Keratinocyte (primary cell): ENCODE data around the gene ARSI. TPM values are rescaled to one million over a fixed set of nuclear protein-coding genes. Genes with fewer than 3 reads are reported as not detected.

Experiments used
- DNase-seq: peaks from one replicate; pipeline ENCODE4 v3.0.0-alpha.2; 2011; ENCODE audit warnings: low read depth, missing footprints, low spot score
- FAIRE-seq: peaks from 2 replicates; lab custom pipeline; 2011; peaks lifted over from hg19 to GRCh38; lab: Jason Lieb, UNC
- H2AFZ ChIP-seq: 2 replicates; pipeline ENCODE4 v1.6.0; 2012; ENCODE audit warnings: low read length, control low read depth, inconsistent platforms; ENCODE audit not compliant: control insufficient read depth
- H3K27ac ChIP-seq: 2 replicates; pipeline ENCODE4 v1.5.1; 2011; ENCODE audit warnings: low read length; ENCODE audit not compliant: control insufficient read depth, insufficient read depth
- H3K27me3 ChIP-seq: 3 replicates; pipeline ENCODE4 v1.6.0; 2011; ENCODE audit warnings: low read length; ENCODE audit not compliant: control insufficient read depth, insufficient read depth; ENCODE audit errors: extremely low read depth
- H3K36me3 ChIP-seq, 2 experiments: 2 replicates in 1 of 2; 3 replicates in 1 of 2; pipeline ENCODE4 v1.5.1; 2011; ENCODE audit warnings: low read length in 2 of 2, mild to moderate bottlenecking in 1 of 2; ENCODE audit not compliant: control insufficient read depth in 2 of 2, insufficient read depth in 2 of 2; ENCODE audit errors: extremely low read depth in 1 of 2
- H3K4me1 ChIP-seq: 3 replicates; pipeline ENCODE4 v1.5.1; 2011; ENCODE audit warnings: low read length; ENCODE audit not compliant: control insufficient read depth, insufficient read depth; ENCODE audit errors: extremely low read depth
- H3K4me2 ChIP-seq: 3 replicates; pipeline ENCODE4 v1.6.0; 2011; ENCODE audit warnings: low read depth, low read length; ENCODE audit not compliant: control insufficient read depth, insufficient read depth; ENCODE audit errors: extremely low read depth
- H3K4me3 ChIP-seq, 3 experiments: fragments of 200-600 bp in 1 of 3; sonication (generic) in 1 of 3; 2 replicates in 2 of 3; 3 replicates in 1 of 3; pipeline ENCODE4 v1.5.1; 2011 to 2016; ENCODE audit warnings: low read length in 3 of 3, mild to moderate bottlenecking in 3 of 3, control low read depth in 2 of 3, inconsistent platforms in 1 of 3, low read depth in 1 of 3, mixed read lengths in 1 of 3, mixed run types in 1 of 3, moderate library complexity in 1 of 3; ENCODE audit not compliant: control insufficient read depth in 2 of 3, insufficient read depth in 2 of 3; ENCODE audit errors: extremely low read depth in 1 of 3
- H3K79me2 ChIP-seq: 2 replicates; pipeline ENCODE4 v1.6.0; 2012; ENCODE audit warnings: low read length; ENCODE audit not compliant: control insufficient read depth, insufficient read depth
- H3K9ac ChIP-seq: 3 replicates; pipeline ENCODE4 v1.6.0; 2011; ENCODE audit warnings: low read length; ENCODE audit not compliant: control insufficient read depth, insufficient read depth; ENCODE audit errors: extremely low read depth
- H3K9me1 ChIP-seq: 3 replicates; pipeline ENCODE4 v1.6.0; 2011; ENCODE audit warnings: low read length; ENCODE audit not compliant: control insufficient read depth, insufficient read depth; ENCODE audit errors: extremely low read depth
- H3K9me3 ChIP-seq: 2 replicates; pipeline ENCODE4 v1.5.1; 2012; ENCODE audit warnings: low read depth, low read length; ENCODE audit not compliant: control insufficient read depth
- H4K20me1 ChIP-seq: 3 replicates; pipeline ENCODE4 v1.6.0; 2011; ENCODE audit warnings: low read length; ENCODE audit not compliant: control insufficient read depth, insufficient read depth; ENCODE audit errors: extremely low read depth
- CTCF ChIP-seq, 3 experiments: IDR thresholded peaks in 1 of 3; conservative IDR thresholded peaks in 1 of 3; optimal IDR thresholded peaks in 1 of 3; 2 replicates in 2 of 3; 3 replicates in 1 of 3; pipeline versions ENCODE3 to v1.5.1; 2011; ENCODE audit warnings: low read length in 3 of 3, mild to moderate bottlenecking in 3 of 3, moderate library complexity in 2 of 3, control low read depth in 1 of 3, inconsistent platforms in 1 of 3; ENCODE audit not compliant: insufficient read depth in 2 of 3; ENCODE audit errors: extremely low read depth in 1 of 3
- EZH2 ChIP-seq: IDR thresholded peaks from one replicate; pipeline ENCODE4 v1.6.1; 2012; ENCODE audit warnings: inconsistent platforms, mild to moderate bottlenecking, low read length, moderate library complexity
- dilution Hi-C: fragments of 300-500 bp; cut with MboI; formaldehyde crosslinking; loops from one replicate; pipeline ENCODE4 v1.7.0; 2020; ENCODE audit warnings: low sequenced_read_pairs; ENCODE audit not compliant: extremely low pct_ligation_motif_present
- polyA plus RNA-seq, 5 experiments: library from polyadenylated mRNA; depleted of rRNA in 3 of 5; stranded (reverse) in 3 of 5; stranded (forward) in 1 of 5; unstranded in 1 of 5; fragments of >200 nt; gene quantifications; 1 replicate in 1 of 5; 2 replicates in 3 of 5; 3 replicates in 1 of 5; pipeline versions ENCODE4 v1.2.1 to v1.2.3, GENCODE V29; 2011 to 2012; ENCODE audit warnings: missing spikeins in 2 of 5, low read depth in 1 of 5, low replicate concordance in 1 of 5

ARSI gene
- polyA plus RNA-seq, 1 donor (not counting 4 experiments of a cell fraction or from before 2014, with no cell fraction given), result 1.7 TPM

- DNase-seq (no peak), FAIRE-seq (no peak)
- H3K4me2 ChIP-seq, result no peak overlapping the region
- H3K4me3 ChIP-seq, result no peak overlapping the region
- H3K27me3 ChIP-seq, result peaks cover 10% of the 10 kb centered on the region
- TF ChIP-seq CTCF (optimal IDR thresholded peaks at IDR 0.05 in 1 of 3, IDR thresholded peaks at IDR 0.05 in 1 of 3, conservative IDR thresholded peaks at IDR 0.05 in 1 of 3; ENCODE audit: extremely low read depth in 1 of 3, insufficient read depth in 2 of 3, low read length in 3 of 3) (no peak), EZH2 (no peak)
- no peaks in the 10 kb centered on the region for H3K79me2 ChIP-seq
- no peaks in the 10 kb centered on the region for H3K9me1 ChIP-seq
- no peak overlapping the region for H3K9ac ChIP-seq
- dilution Hi-C loops, result no loop called here
- H3K9me3 ChIP-seq, result no peaks in the 10 kb centered on the region
- no peaks in the 10 kb centered on the region for H3K4me1 ChIP-seq
- H4K20me1 ChIP-seq, result no peaks in the 10 kb centered on the region
- no peak overlapping the region for H3K27ac ChIP-seq
- no peaks in the 10 kb centered on the region for H3K36me3 ChIP-seq
- H2AFZ ChIP-seq, result no peak overlapping the region
Measured at GRCh38 chr5:150283904-150284303, 18.8 kb downstream of the ARSI start.

GRCh38 chr5:150281987-150282386 lies 20.7 kb downstream of the ARSI start:
- no peak for DNase-seq
- Histone ChIP-seq H3K9me3 (no peaks in the 10 kb centered on the region), H3K4me3 (no peak overlapping the region), H3K4me1 (peaks cover 4% of the 10 kb centered on the region), H3K27ac (no peak overlapping the region), H3K4me2 (no peak overlapping the region), H3K79me2 (no peaks in the 10 kb centered on the region), H4K20me1 (no peaks in the 10 kb centered on the region), H3K9me1 (no peaks in the 10 kb centered on the region), H3K9ac (no peak overlapping the region), H3K27me3 (peaks cover 10% of the 10 kb centered on the region), H2AFZ (no peak overlapping the region), H3K36me3 (no peaks in the 10 kb centered on the region)
- FAIRE-seq, result no peak
- dilution Hi-C loops, result no loop called here
- no peak for TF ChIP-seq EZH2
- no peak for TF ChIP-seq CTCF (optimal IDR thresholded peaks at IDR 0.05 in 1 of 3, IDR thresholded peaks at IDR 0.05 in 1 of 3, conservative IDR thresholded peaks at IDR 0.05 in 1 of 3; ENCODE audit: extremely low read depth in 1 of 3, insufficient read depth in 2 of 3, low read length in 3 of 3)
